ENCODE data around the gene MAGEB1.

Gene MAGEB1

GRCh38 chrX:30246769-30247489 lies at the start of gene MAGEB1:
TSS of gene MAGEB1 (plus strand) at chrX:30247146. CDS start at chrX:30250494, 3,348 bp downstream.
- no peak for DNase-seq

DNA sequence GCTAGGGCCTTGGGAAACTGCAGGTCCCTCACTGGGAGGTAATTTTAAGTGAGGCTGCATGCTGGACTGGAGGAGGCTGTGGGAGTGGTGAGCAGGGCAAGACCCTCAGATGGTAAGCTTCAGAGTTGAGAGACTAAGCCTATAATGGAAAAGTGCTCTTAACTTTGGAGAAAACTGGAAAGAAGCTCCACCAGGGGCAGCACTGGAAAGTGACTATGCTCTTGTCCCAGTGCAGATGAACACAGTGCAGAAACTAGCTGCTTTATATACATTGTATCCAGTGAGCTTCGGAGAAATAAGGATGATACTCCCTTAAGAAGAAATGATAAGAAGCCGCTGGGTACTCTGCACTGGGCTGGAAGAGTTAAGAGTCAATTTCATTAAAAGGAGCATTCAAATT lies 34.8 kb upstream of the MAGEB1 start:
- no peak for DNase-seq

- DNase-seq: no peak
These were observed 31.5 kb upstream of the MAGEB1 start, which contains the start of gene MAGEB2 for GRCh38 chrX:30215357-30215843. TSS of gene MAGEB2 (plus strand) at chrX:30215563. CDS start at chrX:30218581, 3,018 bp downstream.

- no peak for DNase-seq
These were observed 29.5 kb upstream of the MAGEB1 start for GRCh38 chrX:30217465-30217864.

DNA sequence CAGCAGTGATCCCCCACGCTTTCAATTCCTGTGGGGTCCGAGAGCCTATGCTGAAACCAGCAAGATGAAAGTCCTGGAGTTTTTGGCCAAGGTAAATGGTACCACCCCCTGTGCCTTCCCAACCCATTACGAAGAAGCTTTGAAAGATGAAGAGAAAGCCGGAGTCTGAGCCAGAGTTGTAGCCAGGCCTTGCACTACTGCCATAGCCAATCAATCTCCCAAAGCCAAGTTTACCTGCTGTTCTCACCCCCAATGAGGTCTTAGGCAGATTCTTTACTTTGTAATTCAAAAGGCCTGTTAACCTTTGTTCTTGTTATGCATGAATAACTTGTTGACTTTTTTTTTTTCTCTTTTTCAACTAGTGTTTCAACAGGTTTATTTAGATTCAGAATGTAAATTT lies 27.6 kb upstream of the MAGEB1 start:
- DNase-seq: no peak

- no peak for DNase-seq
These were observed 26.3 kb upstream of the MAGEB1 start for GRCh38 chrX:30220661-30221060.

GRCh38 chrX:30224536-30224935 lies 22.4 kb upstream of the MAGEB1 start:
- DNase-seq: no peak

DNA sequence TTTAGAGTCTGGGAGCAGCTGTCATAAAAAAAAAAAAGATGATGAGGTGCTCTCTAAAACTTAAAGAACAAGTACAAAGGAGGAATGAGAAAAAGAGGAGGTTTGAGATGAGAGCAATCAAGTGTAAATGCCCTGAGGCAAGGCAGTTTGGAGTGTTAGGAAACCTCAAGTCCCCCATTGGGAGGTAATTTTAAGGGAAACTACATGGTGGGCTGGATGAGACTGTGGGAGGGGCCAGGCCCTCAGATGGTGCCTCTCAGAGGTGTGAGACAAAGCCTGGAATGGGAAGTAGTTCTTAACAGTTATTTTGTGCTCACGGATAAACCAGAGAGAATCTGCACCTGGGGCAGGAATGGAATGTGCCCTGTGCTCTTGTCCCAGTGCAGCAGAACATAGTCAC lies 18.4 kb upstream of the MAGEB1 start:
- no peak for DNase-seq

DNA sequence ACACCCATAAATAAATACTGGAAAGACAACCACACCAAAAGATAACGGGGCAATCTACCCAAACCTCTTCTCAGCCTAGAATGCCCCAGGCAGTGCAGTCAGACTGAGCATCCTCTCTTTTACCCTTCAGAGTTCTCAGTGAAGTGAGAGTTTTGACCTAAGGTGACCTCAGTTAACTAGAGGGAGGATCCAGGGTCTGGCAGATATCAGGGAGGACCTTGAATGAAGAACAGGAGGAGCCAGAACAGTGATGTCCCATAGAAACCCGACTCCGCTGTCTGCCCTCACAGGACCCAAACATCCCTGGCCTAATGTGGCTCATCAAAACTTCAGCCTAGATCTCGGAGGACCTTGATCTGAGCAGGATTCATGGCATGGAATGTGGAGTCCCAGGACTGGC lies 16.6 kb upstream of the MAGEB1 start, which contains the start of gene MAGEB3:
TSS of gene MAGEB3 (plus strand) at position 263 of the 400 bp plus-strand sequence. CDS start 5,268 bp downstream, outside the sequence.
- no peak for DNase-seq

GRCh38 chrX:30241724-30242415 lies 5.1 kb upstream of the MAGEB1 start, which contains the start of gene MAGEB4:
TSS of gene MAGEB4 (plus strand) at chrX:30242000. CDS start at chrX:30242136, 136 bp downstream.
- DNase-seq: no peak

- no peak for DNase-seq
These were observed 1.9 kb downstream of the MAGEB1 start for GRCh38 chrX:30248854-30249253.

GRCh38 chrX:30253257-30253656 lies 6.3 kb downstream of the MAGEB1 start:
- DNase-seq: no peak

GRCh38 chrX:30259927-30260326 lies 13.0 kb downstream of the MAGEB1 start:
- no peak for DNase-seq

- no peak for DNase-seq
These were observed 14.1 kb downstream of the MAGEB1 start for GRCh38 chrX:30261012-30261411.

- no peak for DNase-seq
These were observed 15.8 kb downstream of the MAGEB1 start for GRCh38 chrX:30262763-30263162.

DNA sequence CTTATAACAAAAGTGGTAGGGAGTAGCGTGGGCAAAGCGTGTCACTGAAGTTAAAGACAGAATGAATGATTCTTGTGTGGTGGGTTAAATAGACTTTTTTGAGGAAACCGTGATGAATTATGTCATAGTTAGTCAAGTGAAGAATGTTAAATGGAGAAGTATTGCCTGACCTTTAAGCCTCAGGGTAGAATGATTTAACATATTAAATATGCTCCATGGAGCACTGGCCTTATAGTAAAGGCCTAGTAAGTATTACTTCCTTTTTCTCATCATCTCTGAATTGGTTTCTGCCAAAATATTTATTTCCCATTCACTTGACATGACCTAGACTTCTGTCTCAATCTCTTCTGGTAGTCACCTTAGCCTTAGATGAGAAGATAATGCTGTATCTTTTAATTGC lies 23.7 kb downstream of the MAGEB1 start:
- DNase-seq: peak; percentile 52

GRCh38 chrX:30275498-30275897 lies 28.6 kb downstream of the MAGEB1 start:
- DNase-seq: no peak

GRCh38 chrX:30278365-30278764 lies 31.4 kb downstream of the MAGEB1 start:
- no peak for DNase-seq

DNA sequence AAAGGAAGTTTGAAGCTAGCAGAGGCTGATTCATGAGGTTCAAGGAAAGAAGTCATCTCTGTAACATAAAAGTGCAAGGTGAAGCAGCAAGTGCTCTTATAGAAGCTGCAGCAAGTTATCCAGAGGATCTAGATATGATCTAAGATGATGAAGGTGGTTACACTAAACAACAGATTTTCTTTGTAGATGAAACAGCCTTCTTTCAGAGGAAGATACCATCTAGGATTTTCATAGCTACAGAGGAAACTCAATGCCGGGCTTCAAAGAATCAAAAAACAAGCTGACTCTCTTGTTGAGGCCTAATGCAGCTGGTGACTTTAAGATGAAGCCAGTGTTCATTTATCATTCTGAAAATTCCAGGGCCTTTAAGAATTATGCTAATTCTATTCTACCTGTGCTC lies 33.5 kb downstream of the MAGEB1 start:
- no peak for DNase-seq

DNA sequence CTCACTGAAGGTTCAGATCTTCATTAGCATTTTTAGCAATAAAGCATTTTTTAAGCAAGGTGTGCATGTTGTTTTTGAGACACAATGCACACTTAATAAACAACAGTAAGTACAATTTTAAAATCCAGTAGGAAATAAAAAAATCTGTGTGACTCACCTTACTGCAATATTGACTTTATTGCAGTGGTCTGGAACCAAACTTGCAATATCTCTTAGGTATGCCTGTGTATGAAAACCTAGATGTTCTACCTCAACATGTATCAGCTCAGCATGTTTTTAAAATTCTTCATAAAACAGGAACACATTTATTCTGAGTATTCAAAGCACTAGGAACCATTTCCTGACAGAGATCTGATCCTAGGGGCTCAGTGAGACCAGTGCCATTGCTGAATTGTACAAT lies 35.6 kb downstream of the MAGEB1 start:
- DNase-seq: no peak

DNA sequence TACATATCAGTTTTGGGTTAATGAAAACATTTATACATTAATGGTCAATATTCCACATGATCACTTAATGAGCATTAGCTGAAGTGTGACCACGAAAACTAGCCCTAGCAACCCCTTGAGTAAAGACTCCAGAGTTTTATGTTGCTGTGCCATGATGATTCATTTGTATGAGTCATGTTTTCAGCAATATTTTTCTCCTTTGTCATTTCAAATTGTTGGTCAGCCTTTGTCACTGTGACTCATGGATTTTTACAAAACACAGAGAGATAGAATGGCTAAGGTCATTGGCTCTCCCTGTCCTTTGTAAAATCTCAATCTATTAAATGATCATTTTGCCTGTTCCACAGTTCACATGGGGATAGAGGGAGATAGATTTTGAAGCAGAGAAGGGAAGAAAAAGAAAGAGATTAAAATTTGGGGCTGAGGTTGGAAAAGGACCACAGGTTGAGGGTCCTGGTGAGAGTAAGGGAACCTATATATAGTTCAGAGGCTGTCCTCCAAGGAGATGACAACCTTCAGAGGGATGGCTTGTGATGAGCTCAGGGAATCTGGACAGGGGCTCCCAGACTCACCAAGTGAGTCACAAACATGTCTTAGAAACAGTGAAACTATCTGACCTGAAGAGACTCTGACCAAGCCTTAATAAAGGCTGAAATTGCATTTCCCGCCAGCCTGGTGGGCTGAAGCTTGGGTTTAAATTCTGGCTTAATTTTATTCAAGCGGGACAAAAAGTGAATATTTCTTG lies 36.7 kb downstream of the MAGEB1 start:
- peak; percentile 63 for DNase-seq

- DNase-seq: no peak
These were observed 49.7 kb downstream of the MAGEB1 start for GRCh38 chrX:30296408-30297254.

All from MV-4-11 (cell line).